Liver (tissue), 9 donors: ENCODE measurements around the gene PHF23. TPM values are rescaled to one million over a fixed set of nuclear protein-coding genes. Genes with fewer than 3 reads are reported as not detected.
A peak's percentile ranks its signal among the peaks of the same experiment; 100 is the strongest.

Experiments used
- DNase-seq: peaks from one replicate; pipeline ENCODE4 v3.0.0-alpha.2; 2017; ENCODE audit warnings: low spot score
- H3K27ac ChIP-seq, 2 donors: one replicate each; pipeline ENCODE4 v1.7.0; 2013; ENCODE audit warnings: inconsistent platforms in 2 of 2, low read length in 2 of 2, control low read depth in 1 of 2, low read depth in 1 of 2, mild to moderate bottlenecking in 1 of 2
- H3K27me3 ChIP-seq, 4 donors: one replicate each; pipeline versions ENCODE4 v1.6.1 to v1.7.0; 2013; ENCODE audit warnings: low read length in 3 of 4, inconsistent platforms in 1 of 4, mild to moderate bottlenecking in 1 of 4, moderate library complexity in 1 of 4; ENCODE audit not compliant: control insufficient read depth in 4 of 4, insufficient read depth in 4 of 4
- H3K36me3 ChIP-seq, 4 donors: one replicate each; pipeline versions ENCODE4 v1.6.1 to v1.7.0; 2013; ENCODE audit warnings: low read length in 3 of 4, mild to moderate bottlenecking in 3 of 4, low read depth in 1 of 4, moderate library complexity in 1 of 4; ENCODE audit not compliant: control insufficient read depth in 4 of 4, insufficient read depth in 3 of 4
- H3K4me1 ChIP-seq, 4 donors: one replicate each; pipeline versions ENCODE4 v1.6.1 to v1.7.0; 2013; ENCODE audit warnings: low read length in 3 of 4, mild to moderate bottlenecking in 3 of 4, moderate library complexity in 1 of 4; ENCODE audit not compliant: control insufficient read depth in 4 of 4, insufficient read depth in 4 of 4
- H3K4me3 ChIP-seq, 3 donors: one replicate each; pipeline versions ENCODE4 v1.6.1 to v1.7.0; 2013; ENCODE audit warnings: low read length in 3 of 3, control low read depth in 1 of 3, low read depth in 1 of 3, mild to moderate bottlenecking in 1 of 3
- H3K9ac ChIP-seq, 2 donors: one replicate each; pipeline ENCODE4 v1.7.0; 2013; ENCODE audit warnings: low read length in 2 of 2, mild to moderate bottlenecking in 2 of 2, moderate library complexity in 2 of 2, control low read depth in 1 of 2, low read depth in 1 of 2
- H3K9me3 ChIP-seq, 4 donors: one replicate each; pipeline versions ENCODE4 v1.6.1 to v1.7.0; 2013; ENCODE audit warnings: low read length in 3 of 4; ENCODE audit not compliant: control insufficient read depth in 4 of 4
- ATF3 ChIP-seq: IDR thresholded peaks from 2 replicates; pipeline ENCODE4 v1.6.1; 2016; ENCODE audit warnings: antibody characterized with exemption
- CTCF ChIP-seq: fragments of 150-350 bp; IDR thresholded peaks from 2 replicates; pipeline ENCODE4 v1.5.1; 2017; ENCODE audit warnings: improper control_type of control experiment, low read depth, low read length; ENCODE audit not compliant: missing input control
- EGR1 ChIP-seq, 2 donors: IDR thresholded peaks; 2 replicates each; pipeline ENCODE4 v1.6.1; 2016 to 2018; ENCODE audit warnings: antibody characterized with exemption in 2 of 2, low read depth in 2 of 2
- FOXA1 ChIP-seq: IDR thresholded peaks from 2 replicates; pipeline ENCODE4 v1.6.1; 2016; ENCODE audit warnings: antibody characterized with exemption
- FOXA2 ChIP-seq: IDR thresholded peaks from 2 replicates; pipeline ENCODE4 v1.6.1; 2016; ENCODE audit warnings: antibody characterized with exemption
- HNF4A ChIP-seq, 2 donors: conservative IDR thresholded peaks; 2 replicates each; pipeline ENCODE4 v1.6.1; 2016; ENCODE audit warnings: antibody characterized with exemption in 2 of 2, mild to moderate bottlenecking in 2 of 2
- JUND ChIP-seq, 2 donors: IDR thresholded peaks; 2 replicates each; pipeline ENCODE4 v1.6.1; 2016; ENCODE audit warnings: antibody characterized with exemption in 2 of 2
- MAX ChIP-seq: IDR thresholded peaks from 2 replicates; pipeline ENCODE4 v1.6.1; 2016; ENCODE audit warnings: antibody characterized with exemption
- NR2F2 ChIP-seq: IDR thresholded peaks from 2 replicates; pipeline ENCODE4 v1.6.1; 2016; ENCODE audit warnings: antibody characterized with exemption
- REST ChIP-seq: IDR thresholded peaks from 2 replicates; pipeline ENCODE4 v1.6.1; 2016; ENCODE audit warnings: antibody characterized with exemption, mild to moderate bottlenecking
- RXRA ChIP-seq, 2 donors: IDR thresholded peaks; 2 replicates each; pipeline ENCODE4 v1.6.1; 2017 to 2018; ENCODE audit warnings: antibody characterized with exemption in 2 of 2, mild to moderate bottlenecking in 1 of 2
- TAF1 ChIP-seq: conservative IDR thresholded peaks from 2 replicates; pipeline ENCODE4 v1.6.1; 2016; ENCODE audit warnings: antibody characterized with exemption, mild to moderate bottlenecking
- YY1 ChIP-seq: IDR thresholded peaks from 2 replicates; pipeline ENCODE4 v1.6.1; 2016; ENCODE audit warnings: antibody characterized with exemption, mild to moderate bottlenecking
- ZBTB33 ChIP-seq: IDR thresholded peaks from 2 replicates; pipeline ENCODE4 v1.6.1; 2016; ENCODE audit warnings: antibody characterized with exemption
- WGBS: extraction: QIAGEN DNeasy Blood & Tissue Kit; methylation state at CpG from one replicate; pipeline ENCODE4 v1.1.7; 2013; 5-methylcytosine and 5-hydroxymethylcytosine counted together
- polyA plus RNA-seq, 2 donors: library from polyadenylated mRNA; stranded (reverse) in 1 of 2; unstranded in 1 of 2; fragments of 200-250 nt in 1 of 2; fragments of >200 nt in 1 of 2; fragmentation: Nextera tagmentation in 1 of 2; extraction: Ambion mirVana in 1 of 2; gene quantifications; one replicate each; pipeline versions ENCODE4 v1.2.1 to v1.2.3, GENCODE V29; 2013 to 2015
- total RNA-seq, 2 donors: library from RNA; depleted of rRNA; stranded (reverse); fragments of >200 nt; gene quantifications; one replicate each; pipeline ENCODE4 v1.2.3, GENCODE V29; 2014
- donor health status: healthy.
- donor health status: healthy.
- donor health status: healthy.
- donor health status: healthy.
- donor health status: healthy.

PHF23 gene
- total and polyA plus RNA-seq, 4 donors = 14.0 to 18.3 (median 15.2) TPM

GRCh38 chr17:7241783-7242716, 2.8 kb upstream of the PHF23 start, which contains the start of gene GABARAP:
TSS of gene GABARAP (minus strand) at chr17:7242449. CDS start at chr17:7242330, 119 bp downstream.
- whole genome bisulfite sequencing = under 1% methylated on average over 62 of the region's 62 CpGs
- peak within 1 kb of the TSS; percentile 74 to 93 (median 91) for H3K4me3 ChIP-seq
- TF ChIP-seq CTCF (no peak), NR2F2 (peak; percentile 6), ZBTB33 (no peak), HNF4A (conservative IDR thresholded peaks at IDR 0.05) (peak in 1 of 2 donors; percentile 7), RXRA (IDR thresholded peaks at IDR 0.05) (peak in 1 of 2 donors; percentile 18), FOXA1 (no peak), YY1 (no peak), REST (peak; percentile 8), TAF1 (no peak), EGR1 (IDR thresholded peaks at IDR 0.05; ENCODE audit: low read depth in 2 of 2) (peak; percentile 83 to 93), MAX (peak; percentile 31)
- H3K36me3 ChIP-seq = peaks cover 3 to 31% (median 20%) of the 10 kb centered on the region in 4 donors
- H3K9me3 ChIP-seq = no peaks in the 10 kb centered on the region
- DNase-seq = peak; percentile 98
- H3K27me3 ChIP-seq = no peaks in the 10 kb centered on the region
- peak within 1 kb of the TSS; percentile 98 to 99 for H3K27ac ChIP-seq
- H3K4me1 ChIP-seq = peaks cover 2 to 36% (median 30%) of the 10 kb centered on the region in 4 donors
- peak within 1 kb of the TSS; percentile 91 to 100 for H3K9ac ChIP-seq

- Histone ChIP-seq H3K9me3 (no peaks in the 10 kb centered on the region), H3K4me1 (peaks cover 2 to 42% (median 30%) of the 10 kb centered on the region in 4 donors), H3K27ac (peak overlapping the region; percentile 98 to 99), H3K27me3 (no peaks in the 10 kb centered on the region), H3K4me3 (peak overlapping the region; percentile 74 to 93 (median 91)), H3K9ac (peak overlapping the region; percentile 91 to 100), H3K36me3 (peaks cover 5 to 29% (median 21%) of the 10 kb centered on the region in 4 donors)
- no peak for DNase-seq
- WGBS = 20% methylated on average over 9 of the region's 9 CpGs
- TF ChIP-seq ATF3 = no peak
- no peak for TF ChIP-seq ZBTB33
- no peak for TF ChIP-seq REST
- no peak for TF ChIP-seq JUND (IDR thresholded peaks at IDR 0.05)
- no peak for TF ChIP-seq NR2F2
- TF ChIP-seq FOXA2 = no peak
- TF ChIP-seq YY1 = no peak
- no peak for TF ChIP-seq TAF1
- TF ChIP-seq MAX = no peak
These were observed 2.0 kb upstream of the PHF23 start for GRCh38 chr17:7241090-7241733.
